Fibroblast of lung (primary cell): ENCODE data around the gene PNPO.

ENCODE experiments used
- CTCF ChIP-seq, 2 donors: IDR thresholded peaks in 1 of 2; conservative IDR thresholded peaks in 1 of 2; 1 replicate in 1 of 2; 2 replicates in 1 of 2; pipeline ENCODE4 v1.5.1; 2011 to 2012; ENCODE audit warnings: low read length in 2 of 2, control low read depth in 1 of 2, inconsistent platforms in 1 of 2, low read depth in 1 of 2, mild to moderate bottlenecking in 1 of 2
- EZH2 ChIP-seq: IDR thresholded peaks from 2 replicates; pipeline ENCODE4 v1.5.1; 2012; ENCODE audit warnings: low read length, control low read depth, mild to moderate bottlenecking; ENCODE audit errors: missing control alignments

GRCh38 chr17:47918006-47918405 is 23.4 kb upstream of the PNPO start:
- no peak for TF ChIP-seq CTCF (conservative IDR thresholded peaks at IDR 0.05 in 1 of 2, IDR thresholded peaks at IDR 0.05 in 1 of 2; ENCODE audit: low read depth in 1 of 2, low read length in 2 of 2)
- TF ChIP-seq EZH2 = no peak
